SK-N-SH (cell line): ENCODE data around the gene CLCN5.

Experiments used
- EP300 ChIP-seq, 2 experiments: IDR thresholded peaks; 2 replicates each; pipeline versions ENCODE4 v1.4.0 to v1.6.1; 2012; ENCODE audit warnings: borderline replicate concordance in 1 of 2, low read depth in 1 of 2, low read length in 1 of 2
- EZH2phosphoT487 ChIP-seq: fragments of 200-600 bp; sonication (generic); IDR thresholded peaks from 2 replicates; pipeline ENCODE4 v1.6.1; 2017; ENCODE audit warnings: low read depth, mixed run types, mild to moderate bottlenecking, antibody characterized with exemption, moderate library complexity, borderline replicate concordance
- FOXJ3 ChIP-seq: sonication (generic); formaldehyde crosslinking; IDR thresholded peaks from 2 replicates; pipeline ENCODE4 v1.5.1; 2020; ENCODE audit warnings: mild to moderate bottlenecking, missing genetic modification reagents
- JUND ChIP-seq: IDR thresholded peaks from 2 replicates; pipeline ENCODE4 v1.4.0; 2012
- NFIC ChIP-seq: IDR thresholded peaks from 2 replicates; pipeline ENCODE4 v1.4.0; 2012; ENCODE audit warnings: borderline replicate concordance
- POLR2AphosphoS5 ChIP-seq: IDR thresholded peaks from 2 replicates; pipeline ENCODE4 v1.6.1; 2012; ENCODE audit warnings: low read depth, low read length
- REST ChIP-seq: IDR thresholded peaks from 2 replicates; pipeline ENCODE4 v1.6.1; 2012; ENCODE audit warnings: mild to moderate bottlenecking, low read depth, low read length, moderate library complexity
- TAF1 ChIP-seq: IDR thresholded peaks from 2 replicates; pipeline ENCODE4 v1.6.1; 2012; ENCODE audit warnings: low read depth, mild to moderate bottlenecking, low read length, moderate library complexity, borderline replicate concordance
- TEAD4 ChIP-seq: IDR thresholded peaks from 2 replicates; pipeline ENCODE4 v1.4.0; 2012; ENCODE audit warnings: mild to moderate bottlenecking, borderline replicate concordance; ENCODE audit not compliant: insufficient read depth
- YY1 ChIP-seq: IDR thresholded peaks from 2 replicates; pipeline ENCODE4 v1.4.0; 2012; ENCODE audit warnings: low read depth, mild to moderate bottlenecking
- TF ChIP-seq, protein P1 (sequence below): fragments of 200-600 bp; sonication (generic); IDR thresholded peaks from 2 replicates; pipeline ENCODE4 v1.6.1; 2017; ENCODE audit warnings: antibody characterized with exemption, mild to moderate bottlenecking, moderate library complexity

GRCh38 chrX:50036426-50036825 lies 114.0 kb downstream of the CLCN5 start:
- TF ChIP-seq, protein P1, sequence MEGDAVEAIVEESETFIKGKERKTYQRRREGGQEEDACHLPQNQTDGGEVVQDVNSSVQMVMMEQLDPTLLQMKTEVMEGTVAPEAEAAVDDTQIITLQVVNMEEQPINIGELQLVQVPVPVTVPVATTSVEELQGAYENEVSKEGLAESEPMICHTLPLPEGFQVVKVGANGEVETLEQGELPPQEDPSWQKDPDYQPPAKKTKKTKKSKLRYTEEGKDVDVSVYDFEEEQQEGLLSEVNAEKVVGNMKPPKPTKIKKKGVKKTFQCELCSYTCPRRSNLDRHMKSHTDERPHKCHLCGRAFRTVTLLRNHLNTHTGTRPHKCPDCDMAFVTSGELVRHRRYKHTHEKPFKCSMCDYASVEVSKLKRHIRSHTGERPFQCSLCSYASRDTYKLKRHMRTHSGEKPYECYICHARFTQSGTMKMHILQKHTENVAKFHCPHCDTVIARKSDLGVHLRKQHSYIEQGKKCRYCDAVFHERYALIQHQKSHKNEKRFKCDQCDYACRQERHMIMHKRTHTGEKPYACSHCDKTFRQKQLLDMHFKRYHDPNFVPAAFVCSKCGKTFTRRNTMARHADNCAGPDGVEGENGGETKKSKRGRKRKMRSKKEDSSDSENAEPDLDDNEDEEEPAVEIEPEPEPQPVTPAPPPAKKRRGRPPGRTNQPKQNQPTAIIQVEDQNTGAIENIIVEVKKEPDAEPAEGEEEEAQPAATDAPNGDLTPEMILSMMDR, result no peak
- TF ChIP-seq EZH2phosphoT487, result no peak
- no peak for TF ChIP-seq TAF1
- no peak for TF ChIP-seq TEAD4
- no peak for TF ChIP-seq POLR2AphosphoS5
- no peak for TF ChIP-seq REST
- TF ChIP-seq YY1, result no peak
- no peak for TF ChIP-seq NFIC
- TF ChIP-seq EP300 (IDR thresholded peaks at IDR 0.05; ENCODE audit: borderline replicate concordance in 1 of 2, low read depth in 1 of 2, low read length in 1 of 2), result no peak
- TF ChIP-seq FOXJ3 (CRISPR knock-in tag), result no peak
- TF ChIP-seq JUND, result no peak
